SK-N-MC (cell line): ENCODE results near the gene PSTPIP1.

Experiments used
- EZH2 ChIP-seq: fragments of 200-600 bp; sonication (generic); IDR thresholded peaks from one replicate; pipeline ENCODE4 v1.6.1; 2017; ENCODE audit warnings: antibody characterized with exemption
- FOXP2 ChIP-seq: optimal IDR thresholded peaks from 2 replicates; pipeline ENCODE3; 2011; ENCODE audit warnings: mild to moderate bottlenecking, moderate library complexity; ENCODE audit not compliant: insufficient read depth; ENCODE audit errors: extremely low read length, control extremely low read depth
- POLR2AphosphoS5 ChIP-seq: IDR thresholded peaks from 2 replicates; pipeline ENCODE4 v1.6.1; 2012; ENCODE audit warnings: mild to moderate bottlenecking, low read depth, low read length, borderline replicate concordance

DNA sequence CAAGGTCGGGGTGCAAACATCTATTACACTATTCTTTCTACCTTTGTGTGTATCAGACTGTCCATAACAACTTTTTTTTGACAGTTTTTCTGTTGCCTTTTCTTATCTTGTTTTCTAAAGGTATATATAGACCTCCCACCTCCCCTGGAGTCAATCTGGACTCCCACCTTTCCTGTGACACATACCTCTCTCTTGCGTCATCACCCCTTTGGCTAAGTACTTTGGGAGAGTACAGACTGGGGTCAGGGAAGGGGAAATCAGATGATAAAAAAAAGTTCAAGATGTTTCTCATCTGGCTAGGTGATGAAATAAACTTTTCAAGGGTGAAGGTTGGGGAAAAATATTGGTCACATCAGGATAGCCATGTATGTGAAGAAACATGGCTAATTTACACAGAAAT is 58.8 kb downstream of the PSTPIP1 start:
- TF ChIP-seq EZH2 (no peak), POLR2AphosphoS5 (no peak), FOXP2 (no peak)
